IMR-90 (cell line): ENCODE data around the gene PCDHGB7. TPM values are rescaled to one million over a fixed set of nuclear protein-coding genes. Genes with fewer than 3 reads are reported as not detected.
A peak's percentile ranks its signal among the peaks of the same experiment; 100 is the strongest.
"Not testable (repeated sequence)": the region's sequence is repeated elsewhere in the genome, so short reads cannot be mapped to it uniquely, and the experiment has no call there.

Experiments used
- ATAC-seq: fragments of 200-7000 bp; cut with Tn5 transposase; 2 replicates; pipeline ENCODE4 v1.9.1; 2020; ENCODE audit warnings: low read depth, mild to moderate bottlenecking, moderate library complexity
- BruUV-seq: library from RNA; stranded (reverse); fragments of 400-500 nt; replicated peaks from 2 replicates; lab custom pipeline; 2021; lab: Mats Ljungman, UMichigan
- CTCF ChIA-PET: fragments of 300-600 bp; formaldehyde crosslinking; extraction: SDS; loops from one replicate; lab custom pipeline; 2021; ENCODE audit warnings: antibody characterized with exemption; lab: Yijun Ruan, JAX
- POLR2A ChIA-PET: fragments of 300-600 bp; sonication (Branson Sonifier 250); formaldehyde crosslinking; loops from one replicate; lab custom pipeline; 2022; ENCODE audit warnings: antibody characterized with exemption; ENCODE audit not compliant: unreplicated experiment; lab: Charles Lee
- DNase-seq: peaks from one replicate; pipeline ENCODE4 v3.0.0; 2013
- H2AFZ ChIP-seq: replicated peaks from 2 replicates; pipeline ENCODE3; 2013; ENCODE audit warnings: low read length, mild to moderate bottlenecking; ENCODE audit not compliant: poor library complexity
- H2AK5ac ChIP-seq: 2 replicates; pipeline ENCODE4 v1.6.1; 2013; ENCODE audit warnings: low read depth, low read length, inconsistent platforms
- H2AK9ac ChIP-seq: replicated peaks from 2 replicates; pipeline ENCODE3; 2013; ENCODE audit warnings: mild to moderate bottlenecking, low read depth, low read length, moderate library complexity; ENCODE audit not compliant: poor library complexity
- H2BK120ac ChIP-seq: 2 replicates; pipeline ENCODE4 v1.6.1; 2013; ENCODE audit warnings: low read depth, low read length, inconsistent platforms
- H2BK15ac ChIP-seq: 3 replicates; pipeline ENCODE4 v1.6.1; 2013; ENCODE audit warnings: low read depth, low read length, inconsistent platforms
- H2BK20ac ChIP-seq: 2 replicates; pipeline ENCODE4 v1.6.1; 2013; ENCODE audit warnings: low read depth, mild to moderate bottlenecking, inconsistent platforms, low read length, moderate library complexity
- H2BK5ac ChIP-seq: 2 replicates; pipeline ENCODE4 v1.6.1; 2013; ENCODE audit warnings: mild to moderate bottlenecking, low read depth, low read length, inconsistent platforms; ENCODE audit not compliant: poor library complexity, severe bottlenecking
- H3K14ac ChIP-seq: replicated peaks from 2 replicates; pipeline ENCODE4 v1.6.1; 2013; ENCODE audit warnings: low read depth, low read length, inconsistent platforms
- H3K18ac ChIP-seq: 2 replicates; pipeline ENCODE4 v1.6.1; 2013; ENCODE audit warnings: low read depth, low read length, control low read depth
- H3K23ac ChIP-seq: 2 replicates; pipeline ENCODE4 v1.6.1; 2013; ENCODE audit warnings: low read depth, low read length, inconsistent platforms
- H3K27ac ChIP-seq: 2 replicates; pipeline ENCODE4 v1.5.1; 2013; ENCODE audit warnings: mild to moderate bottlenecking, control low read depth, low read length; ENCODE audit not compliant: insufficient read depth
- H3K27me3 ChIP-seq: 2 replicates; pipeline ENCODE4 v1.6.1; 2013; ENCODE audit warnings: low read length; ENCODE audit not compliant: control insufficient read depth, insufficient read depth
- H3K36me3 ChIP-seq: 2 replicates; pipeline ENCODE4 v1.6.1; 2013; ENCODE audit warnings: low read length, mixed read lengths; ENCODE audit not compliant: control insufficient read depth, insufficient read depth
- H3K4ac ChIP-seq: 2 replicates; pipeline ENCODE4 v1.6.1; 2013; ENCODE audit warnings: low read depth, low read length, inconsistent platforms
- H3K4me1 ChIP-seq: 2 replicates; pipeline ENCODE4 v1.6.1; 2013; ENCODE audit warnings: low read length, mixed read lengths; ENCODE audit not compliant: control insufficient read depth, insufficient read depth
- H3K4me2 ChIP-seq: 2 replicates; pipeline ENCODE4 v1.6.1; 2013; ENCODE audit warnings: low read depth, mild to moderate bottlenecking, control low read depth, low read length, moderate library complexity
- H3K4me3 ChIP-seq: 2 replicates; pipeline ENCODE4 v1.5.1; 2013; ENCODE audit warnings: low read depth, mild to moderate bottlenecking, control low read depth, low read length, moderate library complexity; ENCODE audit not compliant: insufficient read depth
- H3K56ac ChIP-seq: 2 replicates; pipeline ENCODE4 v1.6.1; 2013; ENCODE audit warnings: low read length, inconsistent platforms; ENCODE audit not compliant: insufficient read depth; ENCODE audit errors: extremely low read depth
- H3K79me1 ChIP-seq, 2 experiments: 2 replicates each; pipeline ENCODE4 v1.6.1; 2013; ENCODE audit warnings: low read length in 2 of 2, inconsistent platforms in 1 of 2, low read depth in 1 of 2
- H3K9ac ChIP-seq: 2 replicates; pipeline ENCODE4 v1.6.1; 2013; ENCODE audit warnings: low read depth, low read length, control low read depth
- H3K9me1 ChIP-seq: 2 replicates; pipeline ENCODE4 v1.6.1; 2013; ENCODE audit warnings: low read length, inconsistent platforms; ENCODE audit not compliant: insufficient read depth
- H3K9me3 ChIP-seq: 2 replicates; pipeline ENCODE4 v1.6.1; 2013; ENCODE audit warnings: low read length; ENCODE audit not compliant: control insufficient read depth, insufficient read depth
- H4K20me1 ChIP-seq: 2 replicates; pipeline ENCODE4 v1.6.1; 2013; ENCODE audit warnings: low read length, inconsistent platforms; ENCODE audit not compliant: insufficient read depth
- H4K5ac ChIP-seq: 2 replicates; pipeline ENCODE4 v1.6.1; 2013; ENCODE audit warnings: mild to moderate bottlenecking, low read depth, low read length, control low read depth
- H4K8ac ChIP-seq, 2 experiments: 2 replicates each; pipeline ENCODE4 v1.6.1; 2013; ENCODE audit warnings: low read depth in 2 of 2, low read length in 2 of 2, control low read depth in 1 of 2, inconsistent platforms in 1 of 2
- H4K91ac ChIP-seq: 2 replicates; pipeline ENCODE4 v1.6.1; 2013; ENCODE audit warnings: low read depth, low read length, inconsistent platforms; ENCODE audit not compliant: insufficient read depth
- CTCF ChIP-seq: conservative IDR thresholded peaks from 2 replicates; pipeline ENCODE4 v1.5.1; 2012; ENCODE audit warnings: mild to moderate bottlenecking, low read depth, low read length, improper control_type of control experiment
- RAD21 ChIP-seq: IDR thresholded peaks from 2 replicates; pipeline ENCODE4 v1.6.1; 2012; ENCODE audit warnings: low read length, improper control_type of control experiment
- SMC3 ChIP-seq: fragments of 150-350 bp; IDR thresholded peaks from 2 replicates; pipeline ENCODE4 v1.6.1; 2016; ENCODE audit warnings: low read depth, mild to moderate bottlenecking, antibody characterized with exemption, low read length, moderate library complexity
- WGBS, 2 experiments: methylation state at CpG; one replicate each; pipeline versions ENCODE4 v1.1.5 to v1.1.7; 2013; ENCODE audit warnings: missing lambda C conversion rate in 2 of 2; ENCODE audit not compliant: insufficient read length in 1 of 2; ENCODE audit errors: extremely low coverage in 2 of 2; 5-methylcytosine and 5-hydroxymethylcytosine counted together
- dilution Hi-C: fragments of 300-500 bp; cut with HindIII; formaldehyde crosslinking; loops from one replicate; pipeline ENCODE4 v1.14.3; 2018; ENCODE audit warnings: low sequenced_read_pairs; ENCODE audit not compliant: unreplicated experiment
- in situ Hi-C: fragments of 300-500 bp; cut with MboI; formaldehyde crosslinking; loops from 3 replicates; pipeline ENCODE4 v1.14.3; 2019; ENCODE audit warnings: low sequenced_read_pairs, inconsistent platforms, mixed read lengths
- intact Hi-C: fragments of 100-400 bp; cut with micrococcal nuclease; formaldehyde crosslinking; loops from 2 replicates; pipeline ENCODE4 v1.10.0; 2022
- polyA plus RNA-seq, 3 experiments: library from polyadenylated mRNA; depleted of rRNA; stranded (reverse); fragments of >200 nt; gene quantifications; 2 replicates each; pipeline ENCODE4 v1.2.3, GENCODE V29; 2012; ENCODE audit warnings: low replicate concordance in 1 of 3
- total RNA-seq: library from RNA; depleted of rRNA; stranded (reverse); fragments of >200 nt; gene quantifications from 2 replicates; pipeline ENCODE4 v1.2.3, GENCODE V29; 2012

The PCDHGB7 gene
- total and polyA plus RNA-seq, 2 of the 4 experiments (the other 2 are of a cell fraction), result 6.3 to 8.1 TPM

- Histone ChIP-seq H3K4me3 (peak within 1 kb of the TSS; percentile 61), H4K8ac (peak within 1 kb of the TSS in 1 of 2 experiments; percentile 40; a peak in 2 of 4 replicates), H3K56ac (peak within 1 kb of the TSS; percentile 43; the same call in 1 of the 2 replicates), H3K36me3 (peaks cover 11% of the 10 kb centered on the region), H3K4me2 (peak within 1 kb of the TSS; percentile 71; the same call in 1 of the 2 replicates), H3K9me3 (peaks cover 48% of the 10 kb centered on the region), H3K9ac (peak within 1 kb of the TSS; percentile 68), H3K27ac (peak within 1 kb of the TSS; percentile 36; the same call in 1 of the 2 replicates), H3K79me1 (peaks cover 7 to 11% of the 10 kb centered on the region in 2 experiments; a peak in 3 of 4 replicates)
- H2BK5ac ChIP-seq, H3K14ac ChIP-seq, H3K4ac ChIP-seq, H3K4me1 ChIP-seq, H2AK5ac ChIP-seq, POLR2A ChIA-PET, CTCF ChIA-PET, H4K91ac ChIP-seq, in situ Hi-C loops, H2BK120ac ChIP-seq, H4K20me1 ChIP-seq, H2AFZ ChIP-seq, H3K23ac ChIP-seq, H2BK15ac ChIP-seq, H3K18ac ChIP-seq, BruUV-seq, H3K9me1 ChIP-seq, H2AK9ac ChIP-seq, dilution Hi-C loops, H4K5ac ChIP-seq, H2BK20ac ChIP-seq, H3K27me3 ChIP-seq, intact Hi-C loops: not testable (repeated sequence)
- TF ChIP-seq RAD21 (peak; percentile 44), SMC3 (peak; percentile 7; the same call in 1 of the 2 replicates), CTCF (peak; percentile 49)
- WGBS, 2 experiments, result 0% methylated on average over 2 of the region's 40 CpGs; no CpG with 5 or more reads in 1 of the 2 experiments
- ATAC-seq, result peak; percentile 67
- peak; percentile 47 for DNase-seq
Measured at GRCh38 chr5:141387557-141388311, 29.7 kb upstream of the PCDHGB7 start, which contains the start of gene PCDHGB4. Gene PCDHGB4 (plus strand): TSS chr5:141387698. CDS start chr5:141387885, 187 bp downstream.
